IMR-90 (cell line): ENCODE measurements around the gene GALR2.

ENCODE experiments used
- CEBPB ChIP-seq: IDR thresholded peaks from 2 replicates; pipeline ENCODE4 v1.6.1; 2012; ENCODE audit warnings: low read depth, low read length, improper control_type of control experiment
- CHD1 ChIP-seq: IDR thresholded peaks from 2 replicates; pipeline ENCODE4 v1.6.1; 2012; ENCODE audit warnings: low read depth, low read length, improper control_type of control experiment
- MAFK ChIP-seq: IDR thresholded peaks from 2 replicates; pipeline ENCODE4 v1.6.1; 2012; ENCODE audit warnings: low read depth, low read length, improper control_type of control experiment
- NFE2L2 ChIP-seq: fragments of 150-350 bp; IDR thresholded peaks from 2 replicates; pipeline ENCODE4 v1.6.1; 2016; ENCODE audit warnings: low read depth, mild to moderate bottlenecking, low read length
- POLR2A ChIP-seq: IDR thresholded peaks from 2 replicates; pipeline ENCODE4 v1.6.1; 2012; ENCODE audit warnings: mild to moderate bottlenecking, low read depth, low read length
- RAD21 ChIP-seq: IDR thresholded peaks from 2 replicates; pipeline ENCODE4 v1.6.1; 2012; ENCODE audit warnings: low read length, improper control_type of control experiment
- RFX5 ChIP-seq: IDR thresholded peaks from 2 replicates; pipeline ENCODE4 v1.8.0; 2012; ENCODE audit warnings: low read depth, mild to moderate bottlenecking, low read length, moderate library complexity
- SMC3 ChIP-seq: fragments of 150-350 bp; IDR thresholded peaks from 2 replicates; pipeline ENCODE4 v1.6.1; 2016; ENCODE audit warnings: low read depth, mild to moderate bottlenecking, antibody characterized with exemption, low read length, moderate library complexity
- TF ChIP-seq, protein P1 (sequence below): conservative IDR thresholded peaks from 2 replicates; pipeline ENCODE4 v1.5.1; 2012; ENCODE audit warnings: mild to moderate bottlenecking, low read depth, low read length, improper control_type of control experiment
- TF ChIP-seq, protein P2 (sequence below): fragments of 150-350 bp; IDR thresholded peaks from 2 replicates; pipeline ENCODE4 v1.6.1; 2017; ENCODE audit warnings: mild to moderate bottlenecking, antibody characterized with exemption, low read length, low read depth
- TF ChIP-seq, protein P3 (sequence below): fragments of 150-350 bp; IDR thresholded peaks from 2 replicates; pipeline ENCODE4 v1.6.1; 2016; ENCODE audit warnings: low read depth, mild to moderate bottlenecking, low read length, moderate library complexity, borderline replicate concordance

DNA sequence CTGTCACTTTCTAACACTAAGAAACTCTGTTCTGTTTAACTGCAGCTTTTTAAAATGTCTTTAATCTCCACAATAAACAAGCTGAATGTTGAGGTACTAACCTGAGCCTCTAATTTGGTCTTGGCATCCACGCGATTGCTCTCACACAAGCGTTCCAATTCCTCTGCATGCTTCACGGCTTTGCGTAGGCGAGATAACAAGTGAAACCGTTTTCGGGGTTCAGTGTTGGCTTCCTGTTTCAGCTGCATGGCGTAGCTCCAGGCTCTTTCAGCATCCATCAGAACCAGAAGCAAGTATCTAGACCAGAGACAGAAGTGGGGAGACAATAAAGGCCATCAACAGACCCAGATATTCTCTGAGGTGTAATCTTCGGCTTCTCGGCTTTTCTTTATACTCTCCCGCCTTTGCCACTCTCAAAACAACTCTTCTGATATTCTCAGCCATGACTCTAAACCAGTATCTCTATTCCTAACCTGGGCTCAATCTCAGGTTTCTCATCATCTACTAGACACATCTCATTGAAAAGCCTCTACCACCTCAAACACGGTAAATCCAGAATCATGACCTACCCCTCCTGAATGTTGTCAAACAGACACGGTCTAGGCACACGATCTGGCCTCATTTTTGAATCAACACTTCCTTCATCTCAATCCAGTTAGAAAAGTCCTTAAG is 10.6 kb upstream of the GALR2 start:
- TF ChIP-seq, protein P1, sequence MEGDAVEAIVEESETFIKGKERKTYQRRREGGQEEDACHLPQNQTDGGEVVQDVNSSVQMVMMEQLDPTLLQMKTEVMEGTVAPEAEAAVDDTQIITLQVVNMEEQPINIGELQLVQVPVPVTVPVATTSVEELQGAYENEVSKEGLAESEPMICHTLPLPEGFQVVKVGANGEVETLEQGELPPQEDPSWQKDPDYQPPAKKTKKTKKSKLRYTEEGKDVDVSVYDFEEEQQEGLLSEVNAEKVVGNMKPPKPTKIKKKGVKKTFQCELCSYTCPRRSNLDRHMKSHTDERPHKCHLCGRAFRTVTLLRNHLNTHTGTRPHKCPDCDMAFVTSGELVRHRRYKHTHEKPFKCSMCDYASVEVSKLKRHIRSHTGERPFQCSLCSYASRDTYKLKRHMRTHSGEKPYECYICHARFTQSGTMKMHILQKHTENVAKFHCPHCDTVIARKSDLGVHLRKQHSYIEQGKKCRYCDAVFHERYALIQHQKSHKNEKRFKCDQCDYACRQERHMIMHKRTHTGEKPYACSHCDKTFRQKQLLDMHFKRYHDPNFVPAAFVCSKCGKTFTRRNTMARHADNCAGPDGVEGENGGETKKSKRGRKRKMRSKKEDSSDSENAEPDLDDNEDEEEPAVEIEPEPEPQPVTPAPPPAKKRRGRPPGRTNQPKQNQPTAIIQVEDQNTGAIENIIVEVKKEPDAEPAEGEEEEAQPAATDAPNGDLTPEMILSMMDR: no peak
- TF ChIP-seq POLR2A (no peak), SMC3 (no peak), RAD21 (no peak), CEBPB (no peak), MAFK (no peak), NFE2L2 (no peak), RFX5 (no peak), CHD1 (no peak)
- TF ChIP-seq, protein P2, sequence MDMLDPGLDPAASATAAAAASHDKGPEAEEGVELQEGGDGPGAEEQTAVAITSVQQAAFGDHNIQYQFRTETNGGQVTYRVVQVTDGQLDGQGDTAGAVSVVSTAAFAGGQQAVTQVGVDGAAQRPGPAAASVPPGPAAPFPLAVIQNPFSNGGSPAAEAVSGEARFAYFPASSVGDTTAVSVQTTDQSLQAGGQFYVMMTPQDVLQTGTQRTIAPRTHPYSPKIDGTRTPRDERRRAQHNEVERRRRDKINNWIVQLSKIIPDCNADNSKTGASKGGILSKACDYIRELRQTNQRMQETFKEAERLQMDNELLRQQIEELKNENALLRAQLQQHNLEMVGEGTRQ: no peak
- TF ChIP-seq, protein P3, sequence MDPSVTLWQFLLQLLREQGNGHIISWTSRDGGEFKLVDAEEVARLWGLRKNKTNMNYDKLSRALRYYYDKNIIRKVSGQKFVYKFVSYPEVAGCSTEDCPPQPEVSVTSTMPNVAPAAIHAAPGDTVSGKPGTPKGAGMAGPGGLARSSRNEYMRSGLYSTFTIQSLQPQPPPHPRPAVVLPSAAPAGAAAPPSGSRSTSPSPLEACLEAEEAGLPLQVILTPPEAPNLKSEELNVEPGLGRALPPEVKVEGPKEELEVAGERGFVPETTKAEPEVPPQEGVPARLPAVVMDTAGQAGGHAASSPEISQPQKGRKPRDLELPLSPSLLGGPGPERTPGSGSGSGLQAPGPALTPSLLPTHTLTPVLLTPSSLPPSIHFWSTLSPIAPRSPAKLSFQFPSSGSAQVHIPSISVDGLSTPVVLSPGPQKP: no peak
